ENCODE data around the gene SPG11. TPM values are rescaled to one million over a fixed set of nuclear protein-coding genes. Genes with fewer than 3 reads are reported as not detected.

The SPG11 gene
- total RNA-seq, 1 experiment from 2014 or later, result 58.8 TPM

- DNase-seq (ENCODE audit: low spot score), result no peak
Measured at GRCh38 chr15:44529864-44530604, 133.4 kb downstream of the SPG11 start.

DNA sequence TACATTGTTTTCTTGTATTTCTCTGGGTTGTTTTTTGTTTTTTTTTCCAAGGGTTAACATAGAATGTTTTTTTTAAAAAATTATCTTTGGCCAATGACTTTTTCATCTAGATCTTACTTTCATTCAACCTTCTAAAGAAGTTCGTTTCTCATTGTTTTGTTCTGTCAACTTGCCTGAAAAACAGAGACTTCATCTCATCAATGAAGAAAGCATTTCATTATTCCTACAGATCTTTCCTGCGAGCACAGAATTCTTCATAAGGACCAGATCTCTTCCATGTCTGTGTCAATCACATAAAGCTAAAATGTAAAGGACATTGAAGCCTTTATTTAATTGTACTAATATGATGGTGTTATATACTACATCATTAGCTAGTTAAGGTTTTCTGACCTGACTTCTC is 136.2 kb downstream of the SPG11 start:
- no peak for DNase-seq (ENCODE audit: low spot score)

DNA sequence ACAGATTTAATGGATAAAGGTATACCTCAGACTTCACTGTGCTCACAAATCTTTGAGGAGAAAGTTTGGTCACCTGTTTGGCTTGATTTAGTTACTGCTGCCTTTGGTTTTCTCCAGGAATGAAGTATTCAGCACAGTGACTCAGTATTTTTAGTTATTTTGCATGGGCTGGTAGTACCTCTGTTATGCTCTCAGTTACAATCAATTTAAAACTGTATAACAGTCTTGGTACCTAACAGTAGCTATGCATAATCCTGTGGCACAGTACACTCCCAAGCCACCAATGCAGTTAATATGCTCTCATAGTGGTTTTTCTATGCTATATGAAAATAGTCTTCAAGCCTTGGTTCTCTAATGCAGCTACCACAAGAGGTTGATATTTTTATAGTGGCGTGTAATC is 138.4 kb downstream of the SPG11 start:
- no peak for DNase-seq (ENCODE audit: low spot score)

- no peak for DNase-seq (ENCODE audit: low spot score)
Measured at GRCh38 chr15:44519537-44519936, 143.9 kb downstream of the SPG11 start.

GRCh38 chr15:44516436-44516835 is 147.0 kb downstream of the SPG11 start:
- no peak for DNase-seq (ENCODE audit: low spot score)

Small RNAs within 50 kb of the gene (small RNA-seq; reads per million reads assigned to genes)
- not detected for gene RF00019

Other genes with a start within 250 kb of the SPG11 start
- gene CTDSPL2, start 236.0 kb downstream of the SPG11 start, total RNA-seq (2014; rRNA removed; shearing (Covaris generic)), result 69.8 and 76.1 TPM in 2 replicates
- gene EIF3J, start 126.5 kb downstream of the SPG11 start, total RNA-seq (2014; rRNA removed; shearing (Covaris generic)), result 25.6 and 29.8 TPM in 2 replicates
- gene PATL2, start 47.7 kb upstream of the SPG11 start, total RNA-seq (2014; rRNA removed; shearing (Covaris generic)), result 0.20 TPM in 1 of 2 replicates, not detected in the other
- 494 and 506 TPM in 2 replicates for gene B2M, start 47.9 kb upstream of the SPG11 start, total RNA-seq (2014; rRNA removed; shearing (Covaris generic))
- gene TRIM69, start 72.9 kb upstream of the SPG11 start, total RNA-seq (2014; rRNA removed; shearing (Covaris generic)), result 7.4 and 9.6 TPM in 2 replicates